PC-3 (cell line): Measurements from ENCODE around the gene IL6ST. TPM values are rescaled to one million over a fixed set of nuclear protein-coding genes. Genes with fewer than 3 reads are reported as not detected.

ENCODE experiments used
- ATAC-seq: fragments of 200-7000 bp; cut with Tn5 transposase; 2 replicates; pipeline ENCODE4 v1.9.1; 2020; ENCODE audit warnings: mild to moderate bottlenecking, moderate library complexity
- BruUV-seq: library from RNA; stranded (reverse); fragments of 400-500 nt; replicated peaks from 2 replicates; lab custom pipeline; 2021; lab: Mats Ljungman, UMichigan
- CTCF ChIA-PET: fragments of 300-600 bp; sonication (Branson Sonifier 250); formaldehyde crosslinking; loops from one replicate; lab custom pipeline; 2022; ENCODE audit warnings: antibody characterized with exemption; lab: Charles Lee
- POLR2A ChIA-PET: fragments of 300-600 bp; sonication (Branson Sonifier 250); formaldehyde crosslinking; loops from one replicate; lab custom pipeline; 2022; ENCODE audit warnings: antibody characterized with exemption; ENCODE audit not compliant: unreplicated experiment; lab: Charles Lee
- DNase-seq: peaks from one replicate; pipeline ENCODE4 v3.0.0-alpha.2; 2015
- H2AFZ ChIP-seq: fragments of 300-600 bp; sonication (generic); 2 replicates; pipeline ENCODE4 v1.6.0; 2016; ENCODE audit warnings: antibody characterized with exemption, low read length
- H3F3A ChIP-seq: fragments of 300-600 bp; sonication (generic); one replicate; pipeline ENCODE4 v1.6.0; 2017; ENCODE audit warnings: antibody characterized with exemption, low read length, control low read depth, mild to moderate bottlenecking; ENCODE audit not compliant: unreplicated experiment
- H3K27ac ChIP-seq: fragments of 300-600 bp; sonication (generic); 2 replicates; pipeline ENCODE4 v1.5.1; 2016; ENCODE audit warnings: mild to moderate bottlenecking, low read length
- H3K27me3 ChIP-seq: fragments of 300-600 bp; sonication (generic); 2 replicates; pipeline ENCODE4 v1.6.1; 2016; ENCODE audit warnings: low read length, mixed read lengths
- H3K36me3 ChIP-seq: fragments of 300-600 bp; sonication (generic); 2 replicates; pipeline ENCODE4 v1.6.1; 2016; ENCODE audit warnings: low read depth, mixed run types, low read length, mixed read lengths
- H3K4me1 ChIP-seq: fragments of 300-600 bp; sonication (generic); 2 replicates; pipeline ENCODE4 v1.5.1; 2016; ENCODE audit warnings: low read length; ENCODE audit not compliant: insufficient read depth
- H3K4me2 ChIP-seq: fragments of 300-600 bp; sonication (generic); 2 replicates; pipeline ENCODE4 v1.6.0; 2016; ENCODE audit warnings: low read length
- H3K4me3 ChIP-seq: fragments of 300-600 bp; sonication (generic); 2 replicates; pipeline ENCODE4 v1.5.1; 2016; ENCODE audit warnings: mild to moderate bottlenecking, low read length, mixed read lengths
- H3K79me2 ChIP-seq: fragments of 300-600 bp; sonication (generic); 2 replicates; pipeline ENCODE4 v1.6.1; 2017; ENCODE audit warnings: low read length, mixed read lengths
- H3K9ac ChIP-seq: fragments of 300-600 bp; sonication (generic); 2 replicates; pipeline ENCODE4 v1.6.0; 2016; ENCODE audit warnings: mild to moderate bottlenecking, low read length
- H3K9me2 ChIP-seq: fragments of 300-600 bp; sonication (generic); replicated peaks from 2 replicates; pipeline ENCODE4 v1.6.1; 2016; ENCODE audit warnings: mixed run types, low read length, mixed read lengths
- H3K9me3 ChIP-seq: fragments of 300-600 bp; sonication (generic); 2 replicates; pipeline ENCODE4 v1.6.1; 2016; ENCODE audit warnings: low read length, mixed read lengths
- H4K20me1 ChIP-seq: fragments of 300-600 bp; sonication (generic); 2 replicates; pipeline ENCODE4 v1.6.1; 2016; ENCODE audit warnings: low read length, mixed read lengths
- CTCF ChIP-seq: fragments of 300-600 bp; sonication (generic); conservative IDR thresholded peaks from 2 replicates; pipeline ENCODE4 v1.5.1; 2017; ENCODE audit warnings: antibody characterized with exemption, low read depth, mild to moderate bottlenecking, low read length
- EZH2 ChIP-seq: fragments of 300-600 bp; sonication (generic); IDR thresholded peaks from one replicate; pipeline ENCODE4 v1.6.1; 2017; ENCODE audit warnings: antibody characterized with exemption, mild to moderate bottlenecking, low read length; ENCODE audit not compliant: unreplicated experiment
- EZH2phosphoT487 ChIP-seq: fragments of 300-600 bp; sonication (generic); IDR thresholded peaks from 2 replicates; pipeline ENCODE4 v1.6.1; 2018; ENCODE audit warnings: mild to moderate bottlenecking, antibody characterized with exemption, low read length, borderline replicate concordance
- intact Hi-C: fragments of 100-400 bp; cut with micrococcal nuclease; formaldehyde crosslinking; loops from 2 replicates; pipeline ENCODE4 v1.9.0; 2023
- total RNA-seq: library from RNA; depleted of rRNA; stranded (reverse); fragments of >200 nt; gene quantifications from 2 replicates; pipeline ENCODE4 v1.2.3, GENCODE V29; 2014

IL6ST gene
- total RNA-seq, 1 experiment from 2014 or later, result 28.0 TPM

- intact Hi-C loops, result loop anchor here (1.0 kb wide), 1 partner anchor 46 kb away; no protein-coding TSS in a partner anchor
- H3K27ac ChIP-seq, result peak overlapping the region; percentile 96
- no peaks in the 10 kb centered on the region for H4K20me1 ChIP-seq
- no TSS peak for BruUV-seq
- H3K79me2 ChIP-seq, result no peaks in the 10 kb centered on the region
- POLR2A ChIA-PET, result no interaction called here
- H3K4me2 ChIP-seq, result peak overlapping the region; percentile 69
- CTCF ChIA-PET, result no interaction called here
- no peaks in the 10 kb centered on the region for H3F3A ChIP-seq
- no peaks in the 10 kb centered on the region for H3K36me3 ChIP-seq
- H3K9me2 ChIP-seq, result no peaks in the 10 kb centered on the region
- TF ChIP-seq EZH2phosphoT487 (no peak), EZH2 (no peak), CTCF (no peak)
- H3K27me3 ChIP-seq, result no peaks in the 10 kb centered on the region
- ATAC-seq (peak; percentile 80), DNase-seq (peak; percentile 56)
- H2AFZ ChIP-seq, result no peak overlapping the region
- no peak overlapping the region for H3K4me3 ChIP-seq
- peaks cover 20% of the 10 kb centered on the region for H3K4me1 ChIP-seq
- peak overlapping the region; percentile 57 for H3K9ac ChIP-seq
- no peaks in the 10 kb centered on the region for H3K9me3 ChIP-seq
Measured at GRCh38 chr5:56012281-56012963, 17.7 kb upstream of the IL6ST start.

GRCh38 chr5:56011835-56012234 is 17.1 kb upstream of the IL6ST start:
- ChIA-PET POLR2A (interaction anchor here (0.6 kb wide), 1 partner anchor 83 kb away, joined by 3 read pairs; no protein-coding TSS in a partner anchor), CTCF (no interaction called here)
- BruUV-seq, result no TSS peak

More at GRCh38 chr5:56011835-56012234, 17.1 kb upstream of the IL6ST start:
- intact Hi-C loops, result loop anchor here (1.0 kb wide), 1 partner anchor 46 kb away; no protein-coding TSS in a partner anchor
- H3K4me1 ChIP-seq, result peaks cover 20% of the 10 kb centered on the region
- H3F3A ChIP-seq, result no peaks in the 10 kb centered on the region
- peak; percentile 89 for ATAC-seq
- H3K9me2 ChIP-seq, result no peaks in the 10 kb centered on the region
- DNase-seq, result peak; percentile 74
- peak overlapping the region; percentile 57 for H3K9ac ChIP-seq
- TF ChIP-seq EZH2 (no peak), CTCF (no peak), EZH2phosphoT487 (no peak)
- H3K27ac ChIP-seq, result peak overlapping the region; percentile 96
- H3K36me3 ChIP-seq, result no peaks in the 10 kb centered on the region
- no peak overlapping the region for H3K4me3 ChIP-seq
- peak overlapping the region; percentile 46; the same call in 1 of the 2 replicates for H2AFZ ChIP-seq
- peak overlapping the region; percentile 69 for H3K4me2 ChIP-seq
- no peaks in the 10 kb centered on the region for H3K27me3 ChIP-seq
- no peaks in the 10 kb centered on the region for H3K79me2 ChIP-seq
- H4K20me1 ChIP-seq, result no peaks in the 10 kb centered on the region
- H3K9me3 ChIP-seq, result no peaks in the 10 kb centered on the region
